Sigmoid colon (tissue), 4 donors: ENCODE data around the gene ZNF12.

ENCODE experiments used
- CTCF ChIP-seq, 4 experiments: fragments of 450-650 bp in 3 of 4; fragments of 200-600 bp in 1 of 4; IDR thresholded peaks; one replicate each; pipeline ENCODE4 v1.5.1; 2016 to 2019; ENCODE audit warnings: antibody characterized with exemption in 4 of 4, mild to moderate bottlenecking in 3 of 4, moderate library complexity in 2 of 4
- EP300 ChIP-seq, 4 donors: sonication (generic); formaldehyde crosslinking; IDR thresholded peaks; one replicate each; pipeline ENCODE4 v1.6.1; 2017; ENCODE audit warnings: antibody characterized with exemption in 4 of 4
- POLR2A ChIP-seq, 2 donors: fragments of 450-650 bp; IDR thresholded peaks; one replicate each; pipeline ENCODE4 v1.6.1; 2016; ENCODE audit warnings: antibody characterized with exemption in 2 of 2, mild to moderate bottlenecking in 2 of 2, moderate library complexity in 2 of 2
- POLR2AphosphoS5 ChIP-seq, 4 donors: sonication (generic); formaldehyde crosslinking; IDR thresholded peaks; one replicate each; pipeline ENCODE4 v1.6.1; 2017; ENCODE audit warnings: antibody characterized with exemption in 4 of 4

GRCh38 chr7:6647541-6647940, 59.2 kb downstream of the ZNF12 start:
- TF ChIP-seq CTCF (IDR thresholded peaks at IDR 0.05) (no peak), POLR2AphosphoS5 (IDR thresholded peaks at IDR 0.05) (no peak), POLR2A (IDR thresholded peaks at IDR 0.05) (no peak), EP300 (IDR thresholded peaks at IDR 0.05) (no peak)
